GM12873 (cell line): ENCODE results near the gene C11orf42.

Experiments used
- TF ChIP-seq, protein P1 (sequence below): IDR thresholded peaks from 2 replicates; pipeline ENCODE4 v1.5.1; 2012; ENCODE audit warnings: low read depth, mild to moderate bottlenecking, moderate library complexity, low read length, control low read depth; ENCODE audit not compliant: insufficient read depth; ENCODE audit errors: missing control alignments

The C11orf42 gene

DNA sequence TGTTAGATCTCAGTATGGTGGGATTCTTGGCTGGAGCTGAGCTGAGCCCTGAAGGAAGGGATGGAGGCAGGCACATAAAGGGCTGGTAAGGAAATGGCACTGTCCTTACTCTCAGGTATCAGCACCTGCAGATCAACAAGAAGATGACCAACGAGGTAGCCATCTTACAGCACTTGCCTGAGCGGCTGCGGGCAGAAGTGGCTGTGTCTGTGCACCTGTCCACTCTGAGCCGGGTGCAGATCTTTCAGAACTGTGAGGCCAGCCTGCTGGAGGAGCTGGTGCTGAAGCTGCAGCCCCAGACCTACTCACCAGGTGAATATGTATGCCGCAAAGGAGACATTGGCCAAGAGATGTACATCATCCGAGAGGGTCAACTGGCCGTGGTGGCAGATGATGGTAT lies 36.0 kb downstream of the C11orf42 start:
- TF ChIP-seq, protein P1, sequence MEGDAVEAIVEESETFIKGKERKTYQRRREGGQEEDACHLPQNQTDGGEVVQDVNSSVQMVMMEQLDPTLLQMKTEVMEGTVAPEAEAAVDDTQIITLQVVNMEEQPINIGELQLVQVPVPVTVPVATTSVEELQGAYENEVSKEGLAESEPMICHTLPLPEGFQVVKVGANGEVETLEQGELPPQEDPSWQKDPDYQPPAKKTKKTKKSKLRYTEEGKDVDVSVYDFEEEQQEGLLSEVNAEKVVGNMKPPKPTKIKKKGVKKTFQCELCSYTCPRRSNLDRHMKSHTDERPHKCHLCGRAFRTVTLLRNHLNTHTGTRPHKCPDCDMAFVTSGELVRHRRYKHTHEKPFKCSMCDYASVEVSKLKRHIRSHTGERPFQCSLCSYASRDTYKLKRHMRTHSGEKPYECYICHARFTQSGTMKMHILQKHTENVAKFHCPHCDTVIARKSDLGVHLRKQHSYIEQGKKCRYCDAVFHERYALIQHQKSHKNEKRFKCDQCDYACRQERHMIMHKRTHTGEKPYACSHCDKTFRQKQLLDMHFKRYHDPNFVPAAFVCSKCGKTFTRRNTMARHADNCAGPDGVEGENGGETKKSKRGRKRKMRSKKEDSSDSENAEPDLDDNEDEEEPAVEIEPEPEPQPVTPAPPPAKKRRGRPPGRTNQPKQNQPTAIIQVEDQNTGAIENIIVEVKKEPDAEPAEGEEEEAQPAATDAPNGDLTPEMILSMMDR, result no peak

DNA sequence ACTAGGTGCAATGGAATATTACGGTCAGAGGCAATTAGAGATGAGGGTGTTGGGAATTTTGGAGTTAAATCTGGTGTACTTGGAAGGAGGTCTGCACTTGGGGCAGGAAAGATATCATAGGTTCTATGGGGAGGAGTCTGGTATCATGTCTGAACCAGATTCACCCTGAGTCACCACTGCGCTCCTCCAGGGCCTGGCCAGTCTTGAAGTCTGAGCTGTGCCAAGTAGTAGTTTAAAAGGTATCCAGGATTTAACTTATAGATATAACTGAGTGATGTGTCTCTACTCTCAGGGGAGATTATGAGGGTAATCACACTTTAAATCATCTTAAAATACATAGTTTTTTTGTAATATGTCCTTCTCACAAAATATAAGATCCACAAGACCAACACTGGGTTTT lies 40.2 kb downstream of the C11orf42 start:
- TF ChIP-seq, protein P1, result no peak

DNA sequence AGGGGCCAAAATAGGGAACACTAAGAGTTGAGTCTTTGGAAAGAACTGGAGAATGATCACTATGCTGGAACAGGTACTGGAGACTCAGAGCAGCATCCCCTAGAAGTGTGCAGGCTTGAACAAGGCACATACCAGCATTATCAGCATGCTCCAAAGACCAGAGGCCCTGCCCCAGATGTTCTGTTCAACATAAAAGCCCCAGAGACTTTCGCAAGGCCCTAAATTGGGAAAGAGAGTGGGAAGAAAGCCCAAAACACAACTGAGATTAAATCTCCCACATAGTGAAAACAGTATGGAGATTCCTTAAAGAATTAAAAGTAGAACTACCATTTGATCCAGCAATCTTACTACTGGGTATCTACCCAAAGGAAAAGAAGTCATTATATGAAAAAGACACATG lies 42.9 kb downstream of the C11orf42 start:
- TF ChIP-seq, protein P1, result no peak

DNA sequence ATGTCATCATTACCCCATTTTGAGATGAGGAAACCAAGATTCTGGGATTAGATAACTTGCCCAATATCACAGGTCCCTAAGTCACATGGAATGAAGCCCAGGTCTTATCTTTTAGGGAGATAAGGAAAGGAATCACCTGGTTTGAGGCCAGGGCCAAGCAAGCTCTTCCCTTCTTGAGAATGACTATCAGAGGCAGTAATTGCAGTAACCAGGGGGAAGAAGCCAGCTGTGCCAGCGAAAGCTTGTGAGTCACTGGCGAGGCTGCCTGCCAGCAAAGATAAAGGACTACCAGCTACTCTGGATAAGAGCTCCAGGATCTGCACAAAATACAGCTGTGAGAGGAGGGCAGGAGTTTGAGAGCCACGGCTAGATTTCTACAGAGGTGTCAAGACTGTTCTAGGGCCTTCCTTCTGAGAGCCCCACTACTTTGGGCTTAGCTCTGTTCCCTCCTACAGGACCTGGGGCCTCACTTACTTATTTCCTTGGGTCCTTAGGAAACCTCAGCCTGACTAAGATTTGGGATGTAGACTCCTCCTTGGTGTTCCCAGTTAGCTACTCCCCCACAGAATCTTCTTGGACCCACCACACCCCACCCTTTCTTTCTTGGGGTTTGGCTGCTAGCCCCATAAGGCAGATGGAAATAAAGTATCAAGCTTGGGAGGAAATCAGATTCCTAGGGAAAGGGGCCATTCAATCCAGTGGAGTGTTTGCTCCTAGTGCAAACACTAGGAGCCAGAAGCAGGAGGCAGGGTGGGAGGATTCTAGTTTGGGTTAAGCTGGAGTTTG lies 44.6 kb downstream of the C11orf42 start:
- TF ChIP-seq, protein P1, result no peak

DNA sequence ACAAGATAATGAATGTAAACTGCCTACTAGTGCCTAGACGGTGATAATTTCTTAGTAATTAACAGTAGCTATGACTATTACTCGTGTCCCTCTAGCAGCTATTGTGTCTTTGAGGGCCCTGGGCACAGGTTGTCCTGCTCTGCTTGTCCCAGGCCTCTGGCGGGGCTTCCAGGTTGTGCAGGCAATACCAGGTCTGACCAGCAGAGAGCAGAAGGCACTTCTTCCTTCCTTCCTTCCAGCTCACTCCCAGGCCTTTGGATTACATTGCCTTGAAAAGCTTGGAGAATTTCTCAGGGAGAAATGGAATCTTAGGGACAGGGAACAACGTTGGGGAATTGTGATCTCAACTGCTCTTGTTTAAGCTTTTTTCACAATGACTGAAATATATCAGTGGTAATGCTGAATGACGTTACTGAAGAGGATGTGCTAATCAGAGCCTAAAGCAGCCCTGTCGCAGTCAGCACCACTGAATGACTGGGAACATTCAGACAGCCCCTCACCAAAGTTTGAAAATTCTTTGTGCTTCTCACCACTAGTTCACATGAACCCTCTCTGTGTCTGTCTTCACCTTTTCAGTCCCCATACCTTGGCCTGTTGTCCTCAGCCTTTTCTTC lies 45.9 kb downstream of the C11orf42 start:
- TF ChIP-seq, protein P1, result peak; percentile 91

DNA sequence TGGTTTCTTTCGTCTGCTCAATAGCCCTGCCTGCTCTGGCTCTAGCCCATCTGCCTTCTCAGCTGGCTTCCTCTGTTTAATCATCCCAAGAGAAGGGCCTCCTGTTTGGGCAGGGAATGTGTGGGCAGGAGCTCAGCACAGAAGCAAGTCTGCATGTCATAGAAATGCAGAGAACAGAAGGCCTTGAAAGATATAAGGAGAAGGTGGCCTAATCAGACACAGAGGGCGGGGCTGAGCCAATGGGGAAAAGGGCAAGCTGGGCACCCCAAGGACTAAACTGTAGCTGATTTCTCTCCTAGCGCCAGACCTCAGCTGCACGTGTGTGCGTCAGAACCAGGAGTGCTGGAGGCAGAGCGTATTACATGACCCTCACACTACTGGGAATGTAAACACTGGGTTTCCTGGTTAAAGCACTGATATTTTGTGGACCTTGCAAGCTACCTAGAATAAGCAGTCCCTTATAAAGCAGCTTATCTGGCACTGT lies 46.7 kb downstream of the C11orf42 start:
- TF ChIP-seq, protein P1, result no peak

DNA sequence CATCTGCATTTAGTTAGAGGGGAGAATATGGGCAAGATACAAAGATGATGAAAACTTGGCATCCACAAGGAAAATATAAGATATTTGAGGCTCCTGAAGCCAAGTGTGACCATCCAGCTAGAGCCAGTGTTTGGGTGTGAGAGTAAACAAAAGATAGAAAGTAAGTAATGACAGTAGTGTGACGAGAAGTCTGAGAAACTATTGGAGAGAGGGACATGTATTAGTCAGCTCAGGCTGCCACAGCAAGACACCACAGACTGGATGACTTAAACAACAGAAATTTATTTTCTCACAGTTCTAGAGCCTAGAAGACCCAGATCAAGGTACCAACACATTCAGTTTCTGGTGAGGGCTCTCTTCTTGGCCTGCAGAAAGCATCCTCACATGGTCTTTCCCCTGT lies 47.8 kb downstream of the C11orf42 start:
- TF ChIP-seq, protein P1, result no peak
